ENCODE results near the gene SLC6A17.
A peak's percentile ranks its signal among the peaks of the same experiment; 100 is the strongest.

The SLC6A17 gene

DNA sequence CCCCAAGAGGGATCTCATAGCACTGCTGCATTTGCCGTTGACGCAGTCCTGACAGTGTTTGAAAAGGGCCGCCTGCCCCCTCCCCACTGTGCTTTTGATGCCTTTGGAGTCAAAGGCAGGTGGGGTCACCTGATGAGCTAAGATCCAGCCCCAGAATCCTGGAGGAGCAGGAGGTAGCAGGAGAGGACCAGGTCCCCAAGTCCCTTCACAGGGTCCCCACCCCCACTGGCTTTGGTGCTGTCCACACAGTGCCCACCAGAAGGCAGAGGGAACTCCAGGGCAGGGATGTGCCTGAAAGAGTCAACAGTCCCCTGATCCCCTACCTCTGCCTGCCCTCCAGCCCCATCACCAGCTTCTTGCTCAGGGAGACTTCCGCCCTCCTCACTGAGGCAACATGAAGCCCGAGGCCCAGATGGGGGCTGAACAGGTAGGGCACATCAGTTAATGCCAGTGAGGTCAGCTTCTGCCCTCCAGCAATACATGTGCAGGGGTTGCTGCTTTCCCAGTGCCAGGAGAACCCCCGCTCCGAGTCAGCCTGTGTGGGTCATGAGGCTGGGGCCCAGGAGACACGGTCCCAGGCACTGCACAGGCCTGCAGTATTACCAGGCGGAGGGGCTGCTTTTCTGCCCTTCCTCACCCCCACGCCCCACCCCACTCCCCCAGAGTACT is 51.0 kb downstream of the SLC6A17 start:
- no peak for DNase-seq
- TF ChIP-seq, protein P1, sequence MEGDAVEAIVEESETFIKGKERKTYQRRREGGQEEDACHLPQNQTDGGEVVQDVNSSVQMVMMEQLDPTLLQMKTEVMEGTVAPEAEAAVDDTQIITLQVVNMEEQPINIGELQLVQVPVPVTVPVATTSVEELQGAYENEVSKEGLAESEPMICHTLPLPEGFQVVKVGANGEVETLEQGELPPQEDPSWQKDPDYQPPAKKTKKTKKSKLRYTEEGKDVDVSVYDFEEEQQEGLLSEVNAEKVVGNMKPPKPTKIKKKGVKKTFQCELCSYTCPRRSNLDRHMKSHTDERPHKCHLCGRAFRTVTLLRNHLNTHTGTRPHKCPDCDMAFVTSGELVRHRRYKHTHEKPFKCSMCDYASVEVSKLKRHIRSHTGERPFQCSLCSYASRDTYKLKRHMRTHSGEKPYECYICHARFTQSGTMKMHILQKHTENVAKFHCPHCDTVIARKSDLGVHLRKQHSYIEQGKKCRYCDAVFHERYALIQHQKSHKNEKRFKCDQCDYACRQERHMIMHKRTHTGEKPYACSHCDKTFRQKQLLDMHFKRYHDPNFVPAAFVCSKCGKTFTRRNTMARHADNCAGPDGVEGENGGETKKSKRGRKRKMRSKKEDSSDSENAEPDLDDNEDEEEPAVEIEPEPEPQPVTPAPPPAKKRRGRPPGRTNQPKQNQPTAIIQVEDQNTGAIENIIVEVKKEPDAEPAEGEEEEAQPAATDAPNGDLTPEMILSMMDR (IDR thresholded peaks at IDR 0.05): no peak
- no peak overlapping the region for H3K4me3 Mint-ChIP-seq
- H3K27me3 Mint-ChIP-seq (ENCODE audit: low read depth, poor library complexity): peaks cover 26% of the 10 kb centered on the region
- H3K9me3 Mint-ChIP-seq: no peaks in the 10 kb centered on the region
- H3K36me3 Mint-ChIP-seq (ENCODE audit: low read depth): no peaks in the 10 kb centered on the region
- no peak overlapping the region for H3K27ac Mint-ChIP-seq
- H3K4me1 Mint-ChIP-seq: no peaks in the 10 kb centered on the region

DNA sequence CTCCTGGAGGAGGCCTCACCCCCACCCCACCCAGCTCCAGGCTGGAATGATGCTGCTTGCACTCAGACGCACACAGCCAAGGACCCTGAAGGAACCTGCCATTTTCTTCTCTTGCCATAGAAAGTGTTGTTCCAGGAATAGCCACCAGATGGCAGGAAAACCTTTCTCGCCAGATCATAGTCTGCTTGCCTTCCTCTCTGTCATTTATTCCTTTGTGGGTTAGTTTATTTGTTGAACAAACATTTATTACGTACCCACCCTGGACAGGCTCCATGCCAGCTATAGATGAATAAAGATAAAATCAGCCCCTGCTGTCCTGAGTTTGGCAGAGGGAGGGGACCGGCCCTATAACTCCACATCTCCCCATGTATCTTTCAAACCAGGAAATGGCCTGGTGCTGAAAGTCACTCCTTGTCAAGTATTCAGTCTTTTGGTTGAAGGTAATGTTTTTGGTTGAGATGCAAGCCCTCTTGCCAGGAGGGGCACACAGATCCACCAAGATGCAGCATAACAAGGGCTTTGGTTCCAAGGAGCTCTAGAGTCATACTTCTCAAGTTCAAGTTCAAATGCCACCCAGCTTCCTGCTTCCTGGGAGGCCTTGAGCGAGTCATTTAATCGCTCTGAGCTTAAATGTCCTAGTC is 52.8 kb downstream of the SLC6A17 start:
- Mint-ChIP-seq H3K4me1 (peaks cover 5% of the 10 kb centered on the region), H3K27ac (no peak overlapping the region), H3K9me3 (no peaks in the 10 kb centered on the region), H3K36me3 (ENCODE audit: low read depth) (no peaks in the 10 kb centered on the region), H3K4me3 (no peak overlapping the region), H3K27me3 (ENCODE audit: low read depth, poor library complexity) (peaks cover 30% of the 10 kb centered on the region)
- DNase-seq: peak; percentile 69
- TF ChIP-seq, protein P1 (IDR thresholded peaks at IDR 0.05): peak; percentile 82

DNA sequence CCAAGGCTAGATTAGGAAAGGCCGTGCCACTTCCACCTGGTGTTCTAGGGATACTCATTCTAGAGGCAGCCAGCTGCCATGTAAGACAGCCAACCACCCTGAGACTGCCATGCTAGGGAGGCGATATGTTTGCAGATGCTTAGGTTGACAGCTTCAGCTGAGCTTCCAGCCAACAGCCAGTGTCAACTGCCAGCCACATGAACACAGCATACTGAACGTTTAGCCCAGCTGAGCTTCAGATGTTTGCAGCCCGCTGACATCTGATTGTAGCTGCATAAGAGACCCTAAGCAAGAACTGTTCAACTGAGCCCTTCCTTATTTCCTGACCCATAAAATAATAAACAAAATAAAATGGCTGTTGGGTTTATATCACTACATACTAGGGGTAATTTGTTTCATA is 54.9 kb downstream of the SLC6A17 start:
- TF ChIP-seq, protein P1 (IDR thresholded peaks at IDR 0.05): no peak
- Mint-ChIP-seq H3K36me3 (ENCODE audit: low read depth) (no peaks in the 10 kb centered on the region), H3K4me3 (no peak overlapping the region)

DNA sequence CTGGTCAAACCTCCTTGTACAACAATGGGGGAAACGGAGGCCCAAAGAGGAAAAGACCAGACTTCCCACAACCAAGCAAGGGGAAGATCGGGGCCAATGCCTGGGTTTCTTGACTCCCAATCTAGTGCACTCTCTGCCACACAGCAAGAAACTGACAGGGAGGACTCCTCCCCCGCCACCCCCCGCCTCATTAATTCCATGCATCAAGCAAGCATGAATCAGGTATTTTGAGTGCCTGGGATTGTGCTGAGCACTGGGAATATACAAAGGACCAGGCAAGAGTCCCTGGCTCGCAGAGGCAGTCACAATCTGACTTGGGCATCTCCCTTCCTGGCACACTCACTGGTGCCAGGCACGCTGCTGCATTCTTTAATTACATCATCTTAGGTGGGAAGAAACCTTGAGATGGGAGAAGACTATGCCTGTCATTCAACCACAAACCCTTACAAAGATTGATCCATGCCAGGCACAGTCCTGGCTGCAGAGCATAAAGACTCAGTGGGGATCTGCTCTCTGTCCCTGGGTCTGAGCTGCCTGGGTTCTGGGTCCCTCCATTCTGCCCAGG is 55.4 kb downstream of the SLC6A17 start:
- peaks cover 22% of the 10 kb centered on the region for H3K4me1 Mint-ChIP-seq

More for the DNA sequence above, 54.9 kb downstream of the SLC6A17 start:
- peaks cover 47% of the 10 kb centered on the region for H3K27me3 Mint-ChIP-seq (ENCODE audit: low read depth, poor library complexity)
- H3K27ac Mint-ChIP-seq: no peak overlapping the region
- H3K9me3 Mint-ChIP-seq: no peaks in the 10 kb centered on the region
- H3K4me1 Mint-ChIP-seq: peaks cover 22% of the 10 kb centered on the region
- DNase-seq: no peak

DNA sequence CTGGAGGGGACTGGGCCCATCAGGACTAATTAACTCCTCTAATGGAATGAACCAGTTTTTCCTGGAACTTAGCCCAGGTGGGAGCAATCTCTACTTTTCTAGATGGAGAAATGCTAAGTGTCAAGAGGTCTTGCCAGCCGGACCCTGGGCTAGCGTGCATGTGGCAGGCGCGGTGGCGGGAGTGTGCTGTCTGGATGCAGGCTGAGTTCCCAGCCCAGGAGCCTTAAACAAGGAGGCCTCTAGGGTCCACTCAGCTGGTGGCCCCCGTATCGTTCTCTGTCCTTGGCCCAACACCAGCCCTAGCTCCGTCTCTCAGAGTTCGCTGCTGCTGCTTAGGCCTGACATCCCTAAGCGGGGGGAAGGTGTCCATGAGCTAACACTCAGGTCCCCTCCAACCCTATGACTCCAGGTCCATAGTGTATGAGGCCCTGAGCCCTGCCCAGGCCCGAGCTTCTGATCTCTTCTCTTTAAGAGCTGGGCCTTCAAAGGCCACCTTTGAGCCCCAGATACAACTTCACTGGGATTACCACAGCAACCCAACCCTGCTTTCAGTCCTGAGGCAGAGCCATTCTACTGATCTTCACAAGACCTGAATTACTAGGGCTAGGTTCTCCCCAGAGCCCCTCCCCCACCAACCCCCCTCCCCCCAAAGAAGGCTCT is 56.1 kb downstream of the SLC6A17 start:
- Mint-ChIP-seq H3K4me3 (no peak overlapping the region), H3K9me3 (no peaks in the 10 kb centered on the region), H3K27ac (no peak overlapping the region), H3K4me1 (peaks cover 25% of the 10 kb centered on the region), H3K27me3 (ENCODE audit: low read depth, poor library complexity) (peaks cover 53% of the 10 kb centered on the region), H3K36me3 (ENCODE audit: low read depth) (no peaks in the 10 kb centered on the region)
- TF ChIP-seq, protein P1 (IDR thresholded peaks at IDR 0.05): no peak
- no peak for DNase-seq

More for the DNA sequence above, 55.4 kb downstream of the SLC6A17 start:
- Mint-ChIP-seq H3K27me3 (ENCODE audit: low read depth, poor library complexity) (peaks cover 47% of the 10 kb centered on the region), H3K36me3 (ENCODE audit: low read depth) (no peaks in the 10 kb centered on the region), H3K27ac (no peak overlapping the region), H3K9me3 (no peaks in the 10 kb centered on the region), H3K4me3 (no peak overlapping the region)
- no peak for DNase-seq
- TF ChIP-seq, protein P1 (IDR thresholded peaks at IDR 0.05): no peak
